ENCODE data around the gene PLTP.
"Not testable (repeated sequence)": the region's sequence is repeated elsewhere in the genome, so short reads cannot be mapped to it uniquely, and the experiment has no call there.

PLTP gene

DNA sequence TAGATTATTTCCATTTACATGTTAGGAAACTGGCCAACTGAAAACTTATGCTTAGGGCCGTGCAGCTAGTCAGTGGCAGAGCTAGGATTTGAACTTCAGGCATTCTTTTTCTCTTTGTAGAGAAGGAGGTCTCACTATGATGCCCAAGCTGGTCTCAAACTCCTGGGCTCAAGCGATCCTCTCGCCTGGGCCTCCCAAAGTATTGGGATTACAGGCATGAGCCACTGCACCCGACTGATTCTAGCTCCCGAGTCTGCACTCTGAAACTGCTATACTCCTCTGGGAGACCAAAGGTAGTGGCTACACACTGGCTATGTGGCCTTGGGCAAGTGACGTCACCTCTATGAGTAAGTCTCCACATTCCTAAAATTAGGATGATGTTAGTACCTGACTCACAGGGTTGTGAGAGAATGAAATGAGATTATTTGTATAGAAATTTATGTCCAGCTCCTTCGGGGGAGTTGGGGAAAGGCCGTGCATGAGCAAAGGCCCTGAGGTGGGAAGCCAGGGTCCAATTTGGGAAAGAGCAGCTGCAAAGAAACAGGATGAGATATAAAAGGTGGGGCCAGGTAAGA lies 6.4 kb downstream of the PLTP start:
- Mint-ChIP-seq H3K27me3 (ENCODE audit: low read depth, poor library complexity) (peaks cover 4% of the 10 kb centered on the region), H3K36me3 (ENCODE audit: low read depth) (peaks cover 39% of the 10 kb centered on the region), H3K27ac (no peak overlapping the region), H3K9me3 (no peaks in the 10 kb centered on the region), H3K4me3 (no peak overlapping the region), H3K4me1 (peaks cover 10% of the 10 kb centered on the region)
- no peak for DNase-seq
- TF ChIP-seq, protein P1, sequence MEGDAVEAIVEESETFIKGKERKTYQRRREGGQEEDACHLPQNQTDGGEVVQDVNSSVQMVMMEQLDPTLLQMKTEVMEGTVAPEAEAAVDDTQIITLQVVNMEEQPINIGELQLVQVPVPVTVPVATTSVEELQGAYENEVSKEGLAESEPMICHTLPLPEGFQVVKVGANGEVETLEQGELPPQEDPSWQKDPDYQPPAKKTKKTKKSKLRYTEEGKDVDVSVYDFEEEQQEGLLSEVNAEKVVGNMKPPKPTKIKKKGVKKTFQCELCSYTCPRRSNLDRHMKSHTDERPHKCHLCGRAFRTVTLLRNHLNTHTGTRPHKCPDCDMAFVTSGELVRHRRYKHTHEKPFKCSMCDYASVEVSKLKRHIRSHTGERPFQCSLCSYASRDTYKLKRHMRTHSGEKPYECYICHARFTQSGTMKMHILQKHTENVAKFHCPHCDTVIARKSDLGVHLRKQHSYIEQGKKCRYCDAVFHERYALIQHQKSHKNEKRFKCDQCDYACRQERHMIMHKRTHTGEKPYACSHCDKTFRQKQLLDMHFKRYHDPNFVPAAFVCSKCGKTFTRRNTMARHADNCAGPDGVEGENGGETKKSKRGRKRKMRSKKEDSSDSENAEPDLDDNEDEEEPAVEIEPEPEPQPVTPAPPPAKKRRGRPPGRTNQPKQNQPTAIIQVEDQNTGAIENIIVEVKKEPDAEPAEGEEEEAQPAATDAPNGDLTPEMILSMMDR (IDR thresholded peaks at IDR 0.05), result no peak

DNA sequence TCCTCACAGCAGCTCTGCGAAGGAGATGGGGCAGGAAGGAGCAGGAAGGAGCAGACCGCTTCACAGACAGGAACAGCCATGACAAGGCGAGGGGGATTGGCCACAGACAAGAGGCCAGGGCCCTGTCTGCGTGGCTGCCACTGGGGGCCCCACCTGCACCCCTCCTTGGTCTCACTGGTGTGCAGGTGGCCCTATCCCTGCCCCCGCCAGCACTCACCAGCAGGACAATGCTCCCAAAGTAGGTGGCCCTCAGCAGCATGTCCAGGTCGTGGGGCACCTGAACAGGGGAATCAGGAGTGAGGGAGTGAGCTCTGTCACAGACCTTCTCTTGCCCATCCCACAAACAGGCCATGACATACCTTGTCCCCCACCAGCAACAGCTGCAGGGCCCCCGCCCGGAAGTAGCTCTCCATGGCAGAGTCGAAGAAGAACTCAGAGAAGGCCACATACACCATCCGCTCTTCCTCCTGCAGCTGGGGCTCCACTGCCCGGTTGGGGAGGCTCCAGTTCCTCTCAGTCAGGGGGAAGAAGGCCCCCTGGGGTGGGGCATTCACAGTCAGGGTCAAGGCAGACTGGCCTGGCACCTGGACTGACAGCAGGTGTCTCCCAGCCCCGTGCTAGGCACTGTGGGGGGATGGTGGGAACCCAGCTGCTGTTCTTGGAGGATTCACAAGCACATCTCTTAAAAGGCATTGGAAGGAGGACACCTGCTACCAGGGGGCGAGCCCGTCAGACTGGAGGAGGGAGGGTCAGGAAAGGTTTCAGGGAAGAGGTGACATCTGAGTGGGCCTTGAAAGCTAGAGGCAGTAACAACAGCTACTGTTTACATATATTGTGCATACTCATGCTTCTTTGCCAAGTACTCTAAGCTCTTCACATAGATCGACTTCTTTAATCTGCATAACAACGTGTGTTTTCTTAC lies 7.1 kb downstream of the PLTP start:
- peaks cover 4% of the 10 kb centered on the region for H3K27me3 Mint-ChIP-seq (ENCODE audit: low read depth, poor library complexity)
- no peak overlapping the region for H3K4me3 Mint-ChIP-seq
- H3K4me1 Mint-ChIP-seq, result peaks cover 3% of the 10 kb centered on the region
- H3K9me3 Mint-ChIP-seq, result no peaks in the 10 kb centered on the region
- TF ChIP-seq, protein P1 (IDR thresholded peaks at IDR 0.05), result no peak
- no peak for DNase-seq
- H3K27ac Mint-ChIP-seq, result no peak overlapping the region
- peaks cover 37% of the 10 kb centered on the region for H3K36me3 Mint-ChIP-seq (ENCODE audit: low read depth)

DNA sequence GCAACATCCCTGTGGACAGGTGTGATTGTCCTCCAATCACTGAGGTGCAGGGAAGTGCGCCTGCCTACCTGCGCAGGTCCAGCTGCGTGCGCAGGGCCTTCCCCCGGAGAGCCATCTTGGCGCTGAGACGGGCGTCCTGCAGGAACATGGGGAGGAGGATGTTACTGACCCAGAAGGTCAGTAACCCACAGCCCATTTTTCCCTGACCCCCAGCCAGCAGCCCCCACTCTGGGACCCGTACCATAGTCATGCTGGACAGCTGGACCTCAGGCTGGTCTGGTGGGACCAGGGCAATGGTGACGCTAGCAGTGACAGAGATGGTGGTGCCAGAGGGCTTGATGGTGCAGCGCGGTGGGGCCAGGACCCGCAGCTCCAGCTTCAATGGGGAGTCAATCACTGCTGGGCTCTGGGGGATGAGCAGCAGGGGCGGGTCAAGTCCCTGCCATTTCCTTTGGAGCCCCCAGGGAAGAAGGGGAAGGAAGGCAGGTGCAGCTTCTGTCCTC lies 9.7 kb downstream of the PLTP start:
- H3K4me3 Mint-ChIP-seq, result no peak overlapping the region
- no peaks in the 10 kb centered on the region for H3K27me3 Mint-ChIP-seq (ENCODE audit: low read depth, poor library complexity)
- H3K36me3 Mint-ChIP-seq (ENCODE audit: low read depth), result peaks cover 34% of the 10 kb centered on the region
- no peaks in the 10 kb centered on the region for H3K9me3 Mint-ChIP-seq
- no peak overlapping the region for H3K27ac Mint-ChIP-seq
- TF ChIP-seq, protein P1 (IDR thresholded peaks at IDR 0.05), result no peak
- no peak for DNase-seq
- H3K4me1 Mint-ChIP-seq, result no peaks in the 10 kb centered on the region

DNA sequence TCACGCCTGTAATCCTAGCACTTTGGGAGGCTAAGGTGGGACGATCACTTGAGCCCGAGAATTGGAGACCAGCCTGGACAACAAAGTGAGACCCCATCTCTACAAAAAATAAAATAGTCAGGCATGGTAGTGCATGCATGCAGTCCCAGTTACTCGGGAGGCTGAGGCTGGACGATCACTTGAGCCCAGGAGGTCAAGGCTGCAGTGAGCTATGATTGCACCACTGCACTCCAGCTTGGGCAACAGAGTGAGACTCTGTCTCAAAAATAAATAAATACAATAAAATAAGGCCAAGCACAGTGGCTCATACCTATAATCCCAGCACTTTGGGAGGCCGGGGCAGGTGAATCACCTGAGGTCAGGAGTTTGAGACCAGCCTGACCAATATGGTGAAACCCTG lies 10.6 kb downstream of the PLTP start:
- H3K4me1 Mint-ChIP-seq; H3K27me3 Mint-ChIP-seq (ENCODE audit: low read depth, poor library complexity); H3K27ac Mint-ChIP-seq; H3K9me3 Mint-ChIP-seq; H3K4me3 Mint-ChIP-seq; DNase-seq: not testable (repeated sequence)
- peaks cover 31% of the 10 kb centered on the region for H3K36me3 Mint-ChIP-seq (ENCODE audit: low read depth)

DNA sequence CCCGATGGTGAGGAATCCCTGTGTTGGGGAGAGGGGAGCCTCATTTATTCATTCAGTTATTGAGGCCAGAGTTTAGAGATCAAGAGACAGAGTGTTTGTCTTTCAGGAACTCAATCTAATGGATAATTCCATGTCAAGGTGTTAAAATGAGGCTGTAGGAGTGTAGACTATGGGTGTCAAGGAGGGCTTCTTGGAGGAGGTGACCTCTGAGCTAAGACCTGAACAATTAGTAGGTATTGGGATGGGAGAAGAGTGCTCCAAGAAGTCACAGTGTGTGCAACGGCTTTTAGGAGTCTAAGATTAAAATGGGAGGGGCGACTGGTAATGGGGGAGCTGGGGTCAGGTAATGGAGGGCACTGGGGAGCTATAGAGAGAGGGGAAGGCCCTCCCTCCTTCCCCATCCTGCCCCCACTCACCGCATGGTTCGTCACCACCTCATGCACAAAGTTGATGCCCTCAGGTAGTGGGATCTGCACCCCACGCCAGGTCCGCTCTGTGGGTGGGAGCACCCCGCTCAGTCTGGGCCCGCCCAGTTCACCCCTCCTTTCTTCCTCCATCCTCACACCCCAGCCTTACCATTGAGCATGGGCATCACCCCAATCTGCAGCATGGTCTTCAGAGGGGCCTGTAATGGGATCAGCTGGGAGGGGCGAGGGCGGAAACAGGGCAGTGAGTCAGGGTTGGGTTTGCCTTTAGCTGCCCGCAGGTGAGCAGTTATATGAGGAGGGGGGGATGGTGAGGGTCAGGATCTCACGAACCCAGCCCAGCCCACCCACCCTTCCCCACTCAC lies 12.7 kb downstream of the PLTP start:
- H3K9me3 Mint-ChIP-seq, result no peaks in the 10 kb centered on the region
- DNase-seq, result no peak
- TF ChIP-seq, protein P1 (IDR thresholded peaks at IDR 0.05), result no peak
- no peak overlapping the region for H3K4me3 Mint-ChIP-seq
- peaks cover 16% of the 10 kb centered on the region for H3K36me3 Mint-ChIP-seq (ENCODE audit: low read depth)
- H3K4me1 Mint-ChIP-seq, result no peaks in the 10 kb centered on the region
- no peaks in the 10 kb centered on the region for H3K27me3 Mint-ChIP-seq (ENCODE audit: low read depth, poor library complexity)
- H3K27ac Mint-ChIP-seq, result no peak overlapping the region

DNA sequence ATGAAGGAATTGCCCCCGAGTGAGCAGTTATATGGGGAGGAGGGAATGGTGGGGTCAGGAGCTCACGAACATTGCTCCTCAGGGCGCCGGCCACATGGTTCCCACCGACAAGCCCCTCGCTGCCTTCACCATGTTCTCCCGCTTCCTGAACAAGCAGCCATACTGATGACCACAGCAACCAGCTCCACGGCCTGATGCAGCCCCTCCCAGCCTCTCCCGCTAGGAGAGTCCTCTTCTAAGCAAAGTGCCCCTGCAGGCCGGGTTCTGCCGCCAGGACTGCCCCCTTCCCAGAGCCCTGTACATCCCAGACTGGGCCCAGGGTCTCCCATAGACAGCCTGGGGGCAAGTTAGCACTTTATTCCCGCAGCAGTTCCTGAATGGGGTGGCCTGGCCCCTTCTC lies 13.7 kb downstream of the PLTP start:
- Mint-ChIP-seq H3K9me3 (no peaks in the 10 kb centered on the region), H3K4me1 (peaks cover 7% of the 10 kb centered on the region), H3K27ac (no peak overlapping the region), H3K36me3 (ENCODE audit: low read depth) (peaks cover 18% of the 10 kb centered on the region), H3K27me3 (ENCODE audit: low read depth, poor library complexity) (no peaks in the 10 kb centered on the region), H3K4me3 (no peak overlapping the region)
- TF ChIP-seq, protein P1 (IDR thresholded peaks at IDR 0.05), result no peak
- no peak for DNase-seq

Measured in nephron progenitor cell (in vitro differentiated cells).